OCI-M1 (cell line): ENCODE measurements around the gene ITGBL1.

Experiments used
- DNase-seq: peaks from one replicate; lab custom pipeline; 2025; lab: John Stamatoyannopoulos, UW

ITGBL1 gene

GRCh38 chr13:101512650-101513049 lies 60.2 kb downstream of the ITGBL1 start:
- DNase-seq = no peak

- DNase-seq = no peak
Measured at GRCh38 chr13:101514100-101514499, 61.6 kb downstream of the ITGBL1 start.

- DNase-seq = peak; percentile 80
Measured at GRCh38 chr13:101514695-101515275, 62.3 kb downstream of the ITGBL1 start.

- DNase-seq = no peak
Measured at GRCh38 chr13:101515504-101515903, 63.0 kb downstream of the ITGBL1 start.

GRCh38 chr13:101516262-101516661 lies 63.8 kb downstream of the ITGBL1 start:
- no peak for DNase-seq

GRCh38 chr13:101520672-101521071 lies 68.2 kb downstream of the ITGBL1 start:
- peak; percentile 56 for DNase-seq

GRCh38 chr13:101521371-101521770 lies 68.9 kb downstream of the ITGBL1 start:
- no peak for DNase-seq

GRCh38 chr13:101522607-101523006 lies 70.1 kb downstream of the ITGBL1 start:
- DNase-seq = no peak

GRCh38 chr13:101523154-101524131 lies 71.0 kb downstream of the ITGBL1 start:
- no peak for DNase-seq

GRCh38 chr13:101527130-101527529 lies 74.7 kb downstream of the ITGBL1 start:
- no peak for DNase-seq

- DNase-seq = peak; percentile 95
Measured at GRCh38 chr13:101529422-101529821, 76.9 kb downstream of the ITGBL1 start.

- peak; percentile 75 for DNase-seq
Measured at GRCh38 chr13:101530293-101530692, 77.8 kb downstream of the ITGBL1 start.

GRCh38 chr13:101535192-101535746 lies 82.8 kb downstream of the ITGBL1 start:
- no peak for DNase-seq

- no peak for DNase-seq
Measured at GRCh38 chr13:101536079-101536478, 83.6 kb downstream of the ITGBL1 start.

GRCh38 chr13:101544544-101544943 lies 92.1 kb downstream of the ITGBL1 start:
- DNase-seq = peak; percentile 74

GRCh38 chr13:101544979-101545378 lies 92.5 kb downstream of the ITGBL1 start:
- DNase-seq = peak; percentile 53

GRCh38 chr13:101545521-101545920 lies 93.0 kb downstream of the ITGBL1 start:
- peak; percentile 75 for DNase-seq

- no peak for DNase-seq
Measured at GRCh38 chr13:101552286-101552685, 99.8 kb downstream of the ITGBL1 start.

- peak; percentile 51 for DNase-seq
Measured at GRCh38 chr13:101552786-101553185, 100.3 kb downstream of the ITGBL1 start.

- DNase-seq = peak; percentile 43
Measured at GRCh38 chr13:101554420-101555125, 102.1 kb downstream of the ITGBL1 start.

GRCh38 chr13:101555610-101556009 lies 103.1 kb downstream of the ITGBL1 start:
- DNase-seq = peak; percentile 89

- DNase-seq = no peak
Measured at GRCh38 chr13:101556676-101557123, 104.2 kb downstream of the ITGBL1 start.
